ENCODE measurements around the gene PTMS.
A peak's percentile ranks its signal among the peaks of the same experiment; 100 is the strongest.

The PTMS gene

GRCh38 chr12:6778574-6779550, 12.7 kb downstream of the PTMS start:
- H3K36me3 ChIP-seq (ENCODE audit: control insufficient read depth, insufficient read depth, low read length) = no peaks in the 10 kb centered on the region
- peaks cover 1% of the 10 kb centered on the region; the same call in 1 of the 2 replicates for H3K27me3 ChIP-seq (ENCODE audit: control insufficient read depth, insufficient read depth, low read length)
- H3K4me3 ChIP-seq (ENCODE audit: low read length) = peak overlapping the region; percentile 41; the same call in 1 of the 2 replicates
- H3K9me3 ChIP-seq (ENCODE audit: control insufficient read depth, insufficient read depth, low read length) = no peaks in the 10 kb centered on the region
- WGBS (ENCODE audit: insufficient coverage, insufficient read length) = no CpG with 5 or more reads among the region's 35 CpGs
- peak; percentile 99 for DNase-seq (ENCODE audit: low read depth, low spot score)
- no peak overlapping the region for H3K27ac ChIP-seq (ENCODE audit: low read length)
- H3K4me1 ChIP-seq (ENCODE audit: control insufficient read depth, insufficient read depth, low read length) = peaks cover 1% of the 10 kb centered on the region; the same call in 1 of the 2 replicates

GRCh38 chr12:6779708-6780432, 13.7 kb downstream of the PTMS start:
- H3K4me3 ChIP-seq (ENCODE audit: low read length) = no peak overlapping the region
- WGBS (ENCODE audit: insufficient coverage, insufficient read length) = no CpG with 5 or more reads among the region's 6 CpGs
- H3K36me3 ChIP-seq (ENCODE audit: control insufficient read depth, insufficient read depth, low read length) = no peaks in the 10 kb centered on the region
- no peaks in the 10 kb centered on the region for H3K9me3 ChIP-seq (ENCODE audit: control insufficient read depth, insufficient read depth, low read length)
- H3K4me1 ChIP-seq (ENCODE audit: control insufficient read depth, insufficient read depth, low read length) = peaks cover 1% of the 10 kb centered on the region; the same call in 1 of the 2 replicates
- no peak for DNase-seq (ENCODE audit: low read depth, low spot score)
- H3K27me3 ChIP-seq (ENCODE audit: control insufficient read depth, insufficient read depth, low read length) = peaks cover 1% of the 10 kb centered on the region; the same call in 1 of the 2 replicates
- no peak overlapping the region for H3K27ac ChIP-seq (ENCODE audit: low read length)

- H3K27ac ChIP-seq (ENCODE audit: low read length) = no peak overlapping the region
- H3K4me3 ChIP-seq (ENCODE audit: low read length) = no peak overlapping the region
- 0 out of 2 replicates have a peak, but pooled peaks cover 1% of the 10 kb centered on the region for H3K27me3 ChIP-seq (ENCODE audit: control insufficient read depth, insufficient read depth, low read length)
- no peaks in the 10 kb centered on the region for H3K36me3 ChIP-seq (ENCODE audit: control insufficient read depth, insufficient read depth, low read length)
- no CpG with 5 or more reads among the region's 6 CpGs for WGBS (ENCODE audit: insufficient coverage, insufficient read length)
- peaks cover 1% of the 10 kb centered on the region; the same call in 1 of the 2 replicates for H3K4me1 ChIP-seq (ENCODE audit: control insufficient read depth, insufficient read depth, low read length)
- H3K9me3 ChIP-seq (ENCODE audit: control insufficient read depth, insufficient read depth, low read length) = no peaks in the 10 kb centered on the region
- DNase-seq (ENCODE audit: low read depth, low spot score) = no peak
Measured at GRCh38 chr12:6780573-6780972, 14.4 kb downstream of the PTMS start.

GRCh38 chr12:6782119-6782518, 16.0 kb downstream of the PTMS start:
- 0 out of 2 replicates have a peak, but pooled peaks cover 1% of the 10 kb centered on the region for H3K27me3 ChIP-seq (ENCODE audit: control insufficient read depth, insufficient read depth, low read length)
- H3K27ac ChIP-seq (ENCODE audit: low read length) = no peak overlapping the region
- no CpG with 5 or more reads among the region's 6 CpGs for WGBS (ENCODE audit: insufficient coverage, insufficient read length)
- peaks cover 1% of the 10 kb centered on the region; the same call in 1 of the 2 replicates for H3K4me1 ChIP-seq (ENCODE audit: control insufficient read depth, insufficient read depth, low read length)
- H3K36me3 ChIP-seq (ENCODE audit: control insufficient read depth, insufficient read depth, low read length) = no peaks in the 10 kb centered on the region
- DNase-seq (ENCODE audit: low read depth, low spot score) = no peak
- H3K9me3 ChIP-seq (ENCODE audit: control insufficient read depth, insufficient read depth, low read length) = no peaks in the 10 kb centered on the region
- H3K4me3 ChIP-seq (ENCODE audit: low read length) = no peak overlapping the region

- Histone ChIP-seq H3K4me1 (ENCODE audit: control insufficient read depth, insufficient read depth, low read length) (peaks cover 1% of the 10 kb centered on the region; the same call in 1 of the 2 replicates), H3K27me3 (ENCODE audit: control insufficient read depth, insufficient read depth, low read length) (no peaks in the 10 kb centered on the region), H3K27ac (ENCODE audit: low read length) (no peak overlapping the region), H3K4me3 (ENCODE audit: low read length) (no peak overlapping the region), H3K9me3 (ENCODE audit: control insufficient read depth, insufficient read depth, low read length) (no peaks in the 10 kb centered on the region), H3K36me3 (ENCODE audit: control insufficient read depth, insufficient read depth, low read length) (no peaks in the 10 kb centered on the region)
- no CpG with 5 or more reads among the region's 10 CpGs for WGBS (ENCODE audit: insufficient coverage, insufficient read length)
- no peak for DNase-seq (ENCODE audit: low read depth, low spot score)
Measured at GRCh38 chr12:6782850-6783566, 16.8 kb downstream of the PTMS start.

GRCh38 chr12:6783828-6784227, 17.7 kb downstream of the PTMS start:
- no peak overlapping the region for H3K4me3 ChIP-seq (ENCODE audit: low read length)
- no peak overlapping the region for H3K27ac ChIP-seq (ENCODE audit: low read length)
- H3K9me3 ChIP-seq (ENCODE audit: control insufficient read depth, insufficient read depth, low read length) = no peaks in the 10 kb centered on the region
- H3K4me1 ChIP-seq (ENCODE audit: control insufficient read depth, insufficient read depth, low read length) = peaks cover 1% of the 10 kb centered on the region; the same call in 1 of the 2 replicates
- H3K36me3 ChIP-seq (ENCODE audit: control insufficient read depth, insufficient read depth, low read length) = no peaks in the 10 kb centered on the region
- no CpG with 5 or more reads among the region's 9 CpGs for WGBS (ENCODE audit: insufficient coverage, insufficient read length)
- H3K27me3 ChIP-seq (ENCODE audit: control insufficient read depth, insufficient read depth, low read length) = no peaks in the 10 kb centered on the region
- DNase-seq (ENCODE audit: low read depth, low spot score) = no peak

GRCh38 chr12:6784296-6784695, 18.1 kb downstream of the PTMS start:
- no peak overlapping the region for H3K4me3 ChIP-seq (ENCODE audit: low read length)
- H3K36me3 ChIP-seq (ENCODE audit: control insufficient read depth, insufficient read depth, low read length) = no peaks in the 10 kb centered on the region
- no peaks in the 10 kb centered on the region for H3K9me3 ChIP-seq (ENCODE audit: control insufficient read depth, insufficient read depth, low read length)
- H3K4me1 ChIP-seq (ENCODE audit: control insufficient read depth, insufficient read depth, low read length) = no peaks in the 10 kb centered on the region
- DNase-seq (ENCODE audit: low read depth, low spot score) = no peak
- no peak overlapping the region for H3K27ac ChIP-seq (ENCODE audit: low read length)
- no peaks in the 10 kb centered on the region for H3K27me3 ChIP-seq (ENCODE audit: control insufficient read depth, insufficient read depth, low read length)
- WGBS (ENCODE audit: insufficient coverage, insufficient read length) = no CpG with 5 or more reads among the region's 5 CpGs

- no peak overlapping the region for H3K4me3 ChIP-seq (ENCODE audit: low read length)
- H3K27ac ChIP-seq (ENCODE audit: low read length) = no peak overlapping the region
- WGBS (ENCODE audit: insufficient coverage, insufficient read length) = no CpG with 5 or more reads among the region's 5 CpGs
Measured at GRCh38 chr12:6784761-6785160, 18.6 kb downstream of the PTMS start.

GRCh38 chr12:6786416-6787094, 20.4 kb downstream of the PTMS start:
- Histone ChIP-seq H3K4me1 (ENCODE audit: control insufficient read depth, insufficient read depth, low read length) (no peaks in the 10 kb centered on the region), H3K27ac (ENCODE audit: low read length) (no peak overlapping the region), H3K36me3 (ENCODE audit: control insufficient read depth, insufficient read depth, low read length) (no peaks in the 10 kb centered on the region), H3K4me3 (ENCODE audit: low read length) (no peak overlapping the region), H3K9me3 (ENCODE audit: control insufficient read depth, insufficient read depth, low read length) (no peaks in the 10 kb centered on the region), H3K27me3 (ENCODE audit: control insufficient read depth, insufficient read depth, low read length) (no peaks in the 10 kb centered on the region)
- no CpG with 5 or more reads among the region's 9 CpGs for WGBS (ENCODE audit: insufficient coverage, insufficient read length)
- no peak for DNase-seq (ENCODE audit: low read depth, low spot score)

More at GRCh38 chr12:6784761-6785160, 18.6 kb downstream of the PTMS start:
- H3K27me3 ChIP-seq (ENCODE audit: control insufficient read depth, insufficient read depth, low read length) = no peaks in the 10 kb centered on the region
- no peaks in the 10 kb centered on the region for H3K9me3 ChIP-seq (ENCODE audit: control insufficient read depth, insufficient read depth, low read length)
- H3K4me1 ChIP-seq (ENCODE audit: control insufficient read depth, insufficient read depth, low read length) = no peaks in the 10 kb centered on the region
- no peak for DNase-seq (ENCODE audit: low read depth, low spot score)
- H3K36me3 ChIP-seq (ENCODE audit: control insufficient read depth, insufficient read depth, low read length) = no peaks in the 10 kb centered on the region

Data from iPS DF 6.9 (cell line).